A375 (cell line): ENCODE measurements around the gene LIN54. TPM values are rescaled to one million over a fixed set of nuclear protein-coding genes. Genes with fewer than 3 reads are reported as not detected.

Experiments
- small RNA-seq: library from RNA; depleted of rRNA; stranded (forward); fragments of <200 nt; gene quantifications from one replicate; pipeline ENCODE3, GENCODE V24; 2014
- total RNA-seq: library from RNA; depleted of rRNA; stranded (reverse); fragments of >200 nt; shearing (Covaris generic); gene quantifications from 2 replicates; pipeline ENCODE4 v1.2.3, GENCODE V29; 2014; rRNA removed

The LIN54 gene
- 12.0 and 15.2 TPM in 2 replicates for total RNA-seq

GRCh38 chr4:83010522-83011318, at the start of gene LIN54:
LIN54 (minus strand) TSS chr4:83010823; CDS start chr4:82984844, 25,979 bp downstream.

GRCh38 chr4:83034630-83035494, 24.2 kb upstream of the LIN54 start, which contains the start of gene COPS4:
COPS4 (plus strand) TSS chr4:83035183; CDS start chr4:83035225, 42 bp downstream.

DNA sequence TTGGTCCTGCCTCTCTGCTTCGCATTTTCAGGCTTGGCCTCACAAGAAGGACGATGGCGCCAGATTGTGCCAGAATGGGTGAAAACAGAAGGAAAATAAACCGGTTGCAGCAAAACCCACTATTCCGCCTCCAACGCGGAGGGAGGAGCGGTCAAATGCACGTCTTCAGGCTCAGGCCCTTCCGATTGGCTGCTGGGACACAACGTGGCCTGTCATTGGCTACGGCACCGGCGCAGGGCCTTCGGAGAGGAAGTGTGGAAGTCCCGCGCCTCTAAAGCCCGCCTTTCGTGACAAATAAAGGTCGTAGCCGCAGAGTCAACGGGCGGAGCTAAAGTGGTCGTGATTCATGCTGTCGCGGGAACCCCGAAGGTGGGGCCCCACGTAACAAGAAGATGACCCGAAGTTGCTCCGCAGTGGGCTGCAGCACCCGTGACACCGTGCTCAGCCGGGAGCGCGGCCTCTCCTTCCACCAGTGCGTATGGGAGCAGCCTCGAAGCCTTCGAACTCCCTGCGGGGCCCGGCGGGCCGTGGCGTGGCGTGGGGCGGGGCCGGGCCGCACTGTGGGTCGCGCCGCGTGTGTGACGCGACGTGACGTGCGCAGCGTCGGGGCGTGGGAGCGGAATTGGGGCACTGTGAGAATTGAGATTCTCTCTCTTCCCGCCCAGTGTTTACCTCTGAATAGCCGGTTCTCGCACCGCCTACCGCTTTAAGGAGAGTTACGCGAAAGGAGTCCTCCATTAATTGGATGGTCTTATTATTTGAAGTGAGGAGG, 110.0 kb downstream of the LIN54 start, which contains the start of gene THAP9:
Gene THAP9, plus strand, starts transcription at position 325 of the 772 bp plus-strand sequence. Its CDS starts 68 bp downstream, at position 393.

DNA sequence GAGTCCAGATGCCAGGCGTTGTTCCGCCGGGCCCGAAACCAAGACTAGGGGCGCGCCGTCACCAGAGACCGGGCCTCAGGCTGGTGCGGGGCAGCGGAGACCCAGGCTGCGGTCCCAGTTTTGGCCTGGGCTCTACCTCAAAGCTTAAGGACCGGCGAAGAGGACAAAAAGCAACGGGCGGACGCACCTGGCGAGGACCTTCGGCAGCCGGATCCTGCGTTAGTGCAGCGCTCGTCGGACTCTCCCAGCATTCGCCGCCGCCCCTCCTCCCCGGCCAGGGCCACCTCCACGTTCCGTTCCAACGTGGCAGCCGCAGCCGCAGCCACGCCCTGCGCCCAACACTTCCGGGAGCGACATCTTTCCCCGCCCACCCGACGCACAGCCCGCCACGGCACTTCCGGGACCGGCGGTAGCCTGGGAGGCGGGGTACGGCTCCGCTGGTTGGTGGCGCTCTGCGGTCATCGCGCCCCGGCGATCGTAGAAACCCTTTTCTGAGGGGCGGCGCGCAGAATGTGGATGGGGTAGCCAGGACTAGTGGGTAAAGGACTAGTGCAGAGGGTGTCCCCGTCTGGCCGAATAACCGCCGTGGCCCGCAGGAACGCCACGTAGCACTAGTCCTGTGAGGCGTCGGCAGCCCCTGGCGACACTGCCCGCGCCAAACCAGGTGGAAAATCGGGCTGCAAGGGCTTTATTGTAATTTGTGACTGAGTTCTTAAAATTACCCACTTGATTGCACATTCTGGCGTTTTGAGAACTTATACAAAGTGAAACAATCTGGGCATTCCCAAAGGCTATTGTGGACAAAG, 119.5 kb downstream of the LIN54 start, which contains the start of gene SEC31A:
Gene SEC31A, minus strand, starts transcription at position 253 of the 806 bp plus-strand sequence. CDS start 9,217 bp downstream, outside the sequence.

Small RNA genes lying within 50 kb of the gene (small RNA-seq; reads per million reads assigned to genes)
- gene RF00019 (not detected), gene RNU6-615P (not detected)

Other genes with a start within 250 kb of the LIN54 start
- 3.0 and 4.3 TPM in 2 replicates for gene SCD5, start 212.0 kb downstream of the LIN54 start, total RNA-seq
- gene SEC31A, start 119.7 kb downstream of the LIN54 start, total RNA-seq = 96.9 and 101 TPM in 2 replicates
- gene THAP9, start 110.1 kb downstream of the LIN54 start, total RNA-seq = 2.7 and 6.0 TPM in 2 replicates
- 40.0 and 42.7 TPM in 2 replicates for gene COPS4, start 24.4 kb upstream of the LIN54 start, total RNA-seq
- gene PLAC8, start 103.9 kb upstream of the LIN54 start, total RNA-seq = 6.5 and 7.5 TPM in 2 replicates